Epidermal melanocyte (primary cell): Measurements from ENCODE around the gene EPS8L3.
"Not testable (repeated sequence)": the region's sequence is repeated elsewhere in the genome, so short reads cannot be mapped to it uniquely, and the experiment has no call there.

Experiments
- DNase-seq: peaks from one replicate; pipeline ENCODE4 v3.0.0; 2011; ENCODE audit warnings: low spot score; ENCODE audit not compliant: insufficient read length

Gene EPS8L3, protein sequence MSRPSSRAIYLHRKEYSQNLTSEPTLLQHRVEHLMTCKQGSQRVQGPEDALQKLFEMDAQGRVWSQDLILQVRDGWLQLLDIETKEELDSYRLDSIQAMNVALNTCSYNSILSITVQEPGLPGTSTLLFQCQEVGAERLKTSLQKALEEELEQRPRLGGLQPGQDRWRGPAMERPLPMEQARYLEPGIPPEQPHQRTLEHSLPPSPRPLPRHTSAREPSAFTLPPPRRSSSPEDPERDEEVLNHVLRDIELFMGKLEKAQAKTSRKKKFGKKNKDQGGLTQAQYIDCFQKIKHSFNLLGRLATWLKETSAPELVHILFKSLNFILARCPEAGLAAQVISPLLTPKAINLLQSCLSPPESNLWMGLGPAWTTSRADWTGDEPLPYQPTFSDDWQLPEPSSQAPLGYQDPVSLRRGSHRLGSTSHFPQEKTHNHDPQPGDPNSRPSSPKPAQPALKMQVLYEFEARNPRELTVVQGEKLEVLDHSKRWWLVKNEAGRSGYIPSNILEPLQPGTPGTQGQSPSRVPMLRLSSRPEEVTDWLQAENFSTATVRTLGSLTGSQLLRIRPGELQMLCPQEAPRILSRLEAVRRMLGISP

DNA sequence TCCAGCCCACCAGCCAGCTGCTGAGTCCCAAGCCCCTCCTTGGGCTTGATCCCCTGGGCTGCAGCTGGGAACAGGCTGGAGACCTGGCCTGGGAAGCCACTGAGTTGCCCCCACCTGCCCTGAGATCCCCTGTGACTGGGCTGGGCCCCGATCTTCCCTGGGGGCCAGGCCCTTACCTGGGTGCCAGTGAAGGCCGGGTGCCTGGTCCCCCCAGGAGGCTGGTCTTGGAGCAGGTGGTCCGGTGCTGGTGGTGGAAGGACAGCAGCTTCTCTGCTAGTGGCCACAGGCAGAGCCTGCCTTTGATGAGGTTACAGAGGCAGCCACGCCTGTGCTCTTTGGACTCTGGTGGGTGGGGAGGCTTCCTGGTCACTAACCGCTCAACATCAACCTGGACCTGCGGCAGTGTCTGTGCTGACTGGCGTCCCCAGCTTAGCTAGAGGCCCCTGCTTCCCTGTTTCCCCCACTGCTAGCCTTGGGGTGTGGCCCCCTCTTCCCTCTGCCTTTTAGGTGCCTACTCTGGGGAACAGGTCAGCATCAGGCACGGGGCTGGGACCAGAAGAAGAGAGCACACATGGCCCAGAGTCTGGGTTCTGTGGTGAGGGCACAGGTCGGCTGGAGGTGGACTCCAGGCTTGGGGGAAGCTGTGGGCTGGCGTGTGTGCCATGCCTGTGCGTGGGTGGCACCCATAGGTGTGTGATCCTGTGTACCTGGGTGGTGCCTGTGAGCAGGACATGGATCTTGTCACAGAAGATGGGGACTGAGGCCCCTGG, at the start of gene EPS8L3:
Gene EPS8L3, minus strand, starts transcription at position 278 of the 770 bp plus-strand sequence. CDS start 2,174 bp downstream, outside the sequence.
- DNase-seq: no peak

DNA sequence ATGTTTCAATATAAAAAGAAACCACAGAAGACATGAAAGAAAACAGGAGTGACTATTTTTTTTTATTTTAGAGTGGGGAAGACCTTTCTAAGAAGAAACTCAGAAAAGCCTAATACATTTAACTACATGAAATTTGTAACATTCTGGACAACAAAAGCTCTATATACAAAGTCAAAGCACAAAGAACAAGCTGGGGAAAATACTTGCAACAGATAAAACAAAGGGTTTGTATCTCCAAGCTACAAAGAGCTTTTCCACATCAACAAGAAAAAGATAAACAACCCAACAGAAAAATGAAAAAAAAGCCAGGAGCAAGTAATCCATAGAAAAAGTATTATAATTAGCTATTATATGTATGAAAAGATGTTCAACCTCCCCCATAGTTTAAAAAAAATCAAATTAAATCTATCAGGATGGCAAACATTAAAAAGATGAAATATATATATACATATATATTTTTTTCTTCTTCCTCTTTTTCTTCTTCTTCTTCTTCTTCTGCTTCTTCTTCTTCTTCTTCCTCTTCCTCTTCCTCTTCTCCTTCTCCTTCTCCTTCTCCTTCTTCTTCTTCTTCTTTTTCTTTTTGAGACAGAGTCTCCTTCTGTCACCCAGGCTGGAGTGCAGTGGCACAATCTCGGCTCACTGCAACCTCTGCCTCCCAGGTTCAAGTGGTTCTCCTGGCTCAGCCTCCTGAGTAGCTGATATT, 49.1 kb upstream of the EPS8L3 start:
- no peak for DNase-seq

DNA sequence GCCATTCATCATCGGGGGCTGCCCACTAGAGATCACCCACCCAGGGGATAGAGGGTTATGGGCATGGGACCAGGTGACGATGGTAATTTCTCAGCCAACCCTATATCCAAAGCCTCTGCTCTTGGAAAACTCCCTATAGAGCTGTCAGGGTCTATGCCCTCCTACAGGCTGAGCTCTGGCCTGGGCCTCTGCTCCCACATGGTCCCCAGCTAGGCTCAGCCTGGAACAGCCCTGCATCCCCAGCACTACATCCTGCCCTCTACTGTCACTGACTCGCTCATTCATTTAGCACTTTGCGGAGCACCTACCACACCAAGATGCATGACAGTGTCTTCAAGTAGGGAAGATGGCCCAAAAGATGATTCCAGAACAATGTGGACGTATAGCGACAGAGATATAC, 45.0 kb upstream of the EPS8L3 start:
- DNase-seq: no peak

DNA sequence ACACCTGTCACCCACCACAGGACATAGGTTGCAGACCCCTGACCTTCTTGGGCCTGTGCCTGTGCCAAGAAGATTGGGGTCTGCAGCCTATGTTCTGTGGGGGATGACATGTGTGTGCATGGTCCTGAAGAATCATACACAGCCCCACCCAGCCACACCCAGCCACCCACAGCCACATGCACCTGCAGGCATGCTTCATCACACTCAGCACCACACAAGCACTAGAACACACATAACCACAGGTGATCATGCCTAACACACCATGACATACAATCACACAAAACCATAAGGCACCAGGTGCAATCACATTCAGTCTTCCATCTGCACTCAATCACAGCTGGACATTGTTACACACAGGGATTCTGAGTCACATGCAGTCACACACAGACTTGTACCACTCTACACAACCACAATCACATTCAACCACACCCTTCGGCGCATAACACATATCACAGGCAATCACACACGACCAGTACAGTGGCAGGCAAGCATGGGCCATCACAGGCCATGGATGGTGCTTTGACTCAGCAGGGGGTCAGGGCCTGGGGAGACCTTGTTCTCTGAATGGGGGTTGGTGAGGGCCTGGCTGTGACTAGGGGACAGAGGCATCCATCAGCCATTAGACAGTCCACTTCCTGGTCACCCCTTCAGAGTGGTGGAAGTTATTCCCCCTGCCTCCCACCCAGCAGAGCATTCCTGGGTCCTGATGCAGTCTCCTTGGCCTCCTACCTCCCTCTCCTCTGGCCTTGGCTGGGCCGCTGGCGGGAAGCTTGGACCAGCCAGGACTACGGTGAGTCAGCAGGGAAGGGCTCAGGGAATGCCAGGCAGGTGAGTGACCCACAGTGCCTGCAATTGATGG, 44.3 kb upstream of the EPS8L3 start:
- no peak for DNase-seq

DNA sequence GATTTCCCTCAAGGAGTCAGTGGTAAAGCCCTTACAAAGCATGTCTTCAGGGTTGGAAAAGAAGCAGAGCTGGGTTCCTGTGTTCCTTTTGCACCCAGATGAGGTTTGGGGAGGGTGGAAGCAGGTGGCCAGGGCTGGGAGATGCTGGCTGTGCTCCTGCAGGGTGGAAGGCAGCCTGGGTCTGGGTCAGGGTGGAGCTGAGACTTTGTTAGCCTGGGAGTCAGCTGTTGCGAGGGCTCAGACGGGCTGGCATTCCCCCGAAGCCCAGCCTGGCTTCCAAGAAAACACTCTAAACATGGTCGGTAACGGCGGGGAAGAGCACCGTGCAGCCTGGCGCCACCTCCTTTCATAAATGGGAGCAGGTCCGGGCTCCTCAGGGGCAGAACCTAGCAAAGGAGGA, 43.7 kb upstream of the EPS8L3 start:
- DNase-seq: no peak

DNA sequence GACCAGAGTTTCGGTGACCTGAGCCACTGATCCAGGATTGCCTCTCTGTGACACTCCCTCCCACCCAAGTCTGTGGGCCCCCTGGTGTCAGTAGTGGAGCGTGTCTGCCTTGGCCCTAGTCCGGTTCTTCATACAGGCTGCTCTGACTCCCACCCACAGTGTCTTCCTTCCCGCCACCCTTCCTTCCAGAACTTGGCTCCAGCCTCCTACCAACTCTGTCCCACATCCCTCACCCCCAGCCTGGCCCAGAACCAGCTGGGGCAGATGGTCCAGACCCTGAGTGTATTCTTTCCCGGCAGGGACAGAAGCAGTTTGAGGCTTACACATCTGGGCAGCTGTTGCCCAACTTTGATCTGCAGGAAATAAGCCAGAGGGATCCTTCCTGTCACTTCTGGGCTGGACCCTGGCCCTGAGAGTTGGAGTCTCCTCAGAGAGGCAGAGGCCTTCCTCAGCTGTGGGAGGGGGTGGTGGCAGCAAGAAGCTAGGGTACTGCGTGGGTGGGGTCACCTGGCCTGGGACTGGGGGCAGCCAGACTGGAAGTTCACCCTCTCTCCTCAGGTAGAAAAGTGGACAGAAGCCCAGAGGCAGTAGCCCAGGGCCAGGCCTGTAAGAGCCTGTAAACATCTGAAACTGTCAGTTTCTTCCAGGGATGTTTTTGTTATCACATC, 43.1 kb upstream of the EPS8L3 start:
- no peak for DNase-seq

DNA sequence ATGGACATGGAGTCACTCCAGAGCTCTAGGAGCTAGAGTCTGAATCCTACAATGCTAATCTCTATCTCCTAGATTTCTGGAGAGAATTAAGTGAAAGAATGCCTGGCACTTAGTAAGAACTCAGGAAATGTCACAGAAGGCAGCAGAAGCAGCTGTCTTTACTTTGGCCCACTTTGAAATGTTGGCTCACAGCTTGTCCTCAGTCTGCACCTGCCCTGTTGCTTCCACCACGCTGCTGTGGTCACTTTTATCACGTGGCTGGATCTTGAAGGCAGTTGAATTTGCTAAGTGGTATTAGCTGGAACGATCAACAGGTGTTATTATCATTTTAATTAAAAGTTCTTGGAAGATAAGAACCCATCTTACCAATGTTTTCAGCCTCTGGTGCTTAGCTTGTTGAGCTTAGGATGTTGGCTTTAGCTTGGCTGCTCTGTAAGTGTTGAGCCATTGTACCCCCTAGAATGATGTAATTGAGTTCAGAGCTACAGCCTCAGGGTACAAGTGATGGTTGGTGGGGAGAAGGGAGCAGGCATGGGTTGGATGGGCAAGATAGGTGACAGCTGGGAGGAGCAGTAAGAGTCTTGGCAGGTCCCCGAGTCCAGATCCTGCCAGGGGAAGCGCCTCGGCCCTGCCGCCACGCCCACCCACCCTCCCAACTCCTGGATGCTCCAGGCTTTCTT, 41.9 kb upstream of the EPS8L3 start:
- no peak for DNase-seq

DNA sequence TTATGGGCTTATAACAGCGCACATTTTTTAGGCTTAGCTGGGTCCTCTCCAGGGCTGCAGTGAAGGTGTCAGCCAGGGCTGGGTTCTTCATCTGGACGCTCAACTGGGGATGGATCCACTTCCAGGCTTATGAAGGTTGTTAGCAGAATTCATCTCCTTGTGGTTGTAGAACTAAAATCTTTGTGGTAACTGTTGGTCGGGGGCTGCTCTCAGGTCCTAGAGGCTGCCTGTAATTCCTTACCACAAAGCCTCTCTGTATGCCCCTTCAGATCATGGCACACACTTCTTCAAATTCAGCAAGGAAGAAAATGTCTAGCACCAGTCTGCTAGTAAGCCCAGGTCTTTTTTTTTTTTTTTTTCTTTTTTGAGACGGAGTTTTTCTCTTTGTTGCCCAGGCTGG, 40.9 kb upstream of the EPS8L3 start:
- DNase-seq: no peak

DNA sequence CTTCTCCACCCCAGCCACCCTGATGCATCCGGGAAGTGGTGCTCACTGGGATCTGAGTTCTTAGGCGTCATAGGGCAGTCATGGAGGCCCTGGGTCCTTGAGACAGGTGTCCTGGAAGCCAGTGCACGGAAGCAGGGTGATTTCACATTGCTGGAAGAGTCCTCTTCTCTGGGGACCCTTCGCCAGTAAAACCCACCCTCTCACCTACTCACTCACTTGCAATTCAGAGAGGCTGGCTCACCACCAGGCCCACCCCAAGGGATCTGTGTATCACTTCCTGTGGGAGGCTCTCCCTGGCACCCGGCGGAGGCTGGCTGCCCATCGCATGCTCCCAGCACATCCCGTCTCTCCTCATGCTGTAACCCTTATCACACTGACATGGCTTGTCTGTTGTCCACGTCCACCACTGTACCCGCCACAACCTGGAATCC, 40.2 kb upstream of the EPS8L3 start:
- no peak for DNase-seq

DNA sequence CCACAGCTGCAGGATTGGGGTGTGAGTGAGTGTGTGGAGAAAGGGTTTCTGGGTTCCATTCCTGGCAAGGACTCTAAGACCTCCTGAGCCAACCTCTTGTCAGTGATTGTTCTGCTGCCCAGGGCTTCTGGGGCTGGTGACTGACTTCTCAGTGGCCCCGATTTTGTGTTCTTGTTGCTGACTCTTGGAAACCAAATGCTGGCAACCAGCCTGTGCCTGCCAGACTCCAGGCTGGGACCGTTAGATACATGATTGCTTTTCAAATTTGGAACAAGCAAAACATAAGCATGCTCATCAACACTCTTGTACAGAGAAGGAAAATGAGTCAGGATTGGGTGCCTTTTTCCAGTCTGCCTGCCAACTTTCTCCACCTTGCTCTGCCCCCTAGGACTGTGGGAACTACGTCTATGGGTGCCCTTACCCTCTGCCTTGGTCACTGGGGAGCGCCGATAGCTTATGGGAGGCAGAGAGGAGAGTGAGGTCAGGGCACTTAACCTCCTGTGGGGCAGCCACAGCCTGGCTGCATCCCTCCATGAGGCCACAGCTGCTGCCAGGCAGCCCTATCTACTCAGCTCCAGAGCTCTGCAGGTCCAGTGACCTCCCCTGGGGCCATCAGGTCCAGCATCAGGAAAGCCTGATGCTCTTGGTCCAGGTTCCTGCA, 39.3 kb upstream of the EPS8L3 start:
- DNase-seq: no peak

DNA sequence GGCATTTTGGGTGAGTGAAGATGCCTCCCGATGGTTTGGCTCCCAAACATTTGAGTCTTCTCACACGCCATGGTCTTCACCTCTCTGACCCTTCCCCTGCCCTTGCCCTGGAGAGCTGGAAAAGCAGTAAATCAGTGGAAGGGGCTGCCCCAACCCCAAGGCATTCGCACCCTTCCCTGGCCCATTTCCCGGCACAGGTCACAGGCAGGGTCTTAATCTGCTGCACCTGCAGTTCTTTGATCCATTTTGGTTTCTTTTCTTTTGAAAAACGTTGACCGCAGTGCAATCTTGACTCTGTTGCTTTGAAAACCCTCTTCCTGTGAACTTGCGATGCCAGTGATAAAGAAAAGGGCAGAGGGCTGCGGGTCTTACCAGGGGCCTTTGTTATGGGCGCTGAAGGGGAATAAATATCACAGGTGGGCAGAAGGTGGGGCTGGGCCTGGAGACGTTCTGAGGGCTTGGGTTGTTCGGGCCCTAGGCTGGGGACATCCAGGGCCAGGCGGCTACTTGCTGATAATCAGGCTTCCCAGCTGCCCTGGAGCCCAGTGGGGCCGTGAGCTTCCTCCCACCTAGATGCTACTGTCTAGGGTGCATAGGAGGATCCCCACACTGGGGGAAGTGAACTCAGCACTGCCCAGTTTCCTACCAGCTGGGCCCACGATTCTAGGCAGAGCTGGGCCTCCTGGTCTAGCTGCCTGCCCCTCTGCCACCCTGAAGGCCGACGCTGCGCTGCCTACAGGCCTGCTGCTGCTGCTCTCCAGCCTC, 38.6 kb upstream of the EPS8L3 start:
- DNase-seq: no peak

DNA sequence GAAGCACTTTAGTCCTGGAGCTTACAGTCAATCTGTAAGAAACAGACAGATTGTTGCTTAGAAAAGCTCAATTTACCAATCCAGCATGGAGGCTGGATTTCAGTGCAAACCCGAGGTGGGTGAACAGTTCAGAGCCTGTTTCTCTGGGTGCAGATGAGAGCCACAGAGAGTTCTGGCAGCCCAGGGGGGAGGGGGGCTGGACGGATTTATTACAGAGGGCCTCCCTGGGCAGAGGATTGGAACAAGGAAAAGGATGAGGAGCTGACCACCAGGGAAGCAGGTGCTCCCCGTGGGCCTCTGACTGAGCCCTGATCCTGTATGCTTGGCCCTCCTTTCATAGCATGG, 38.0 kb upstream of the EPS8L3 start:
- no peak for DNase-seq

DNA sequence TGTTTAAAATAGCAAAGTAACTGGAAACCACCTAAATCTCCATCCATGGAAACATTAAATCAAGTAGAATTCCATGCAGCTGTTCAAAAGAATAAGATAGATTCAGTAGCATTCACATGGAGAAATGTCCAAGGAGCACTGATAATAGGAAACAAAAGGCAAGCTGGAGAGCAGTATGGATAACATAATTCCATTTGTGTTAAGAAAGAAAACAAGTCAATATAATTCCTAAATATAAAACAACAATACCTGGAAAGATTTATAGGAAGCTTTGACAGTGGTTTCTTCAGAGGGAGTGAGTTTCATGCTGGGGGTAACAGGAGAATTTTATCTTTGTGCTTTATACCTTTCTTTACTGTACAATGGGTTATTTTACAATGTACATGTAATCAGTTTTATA, 36.6 kb upstream of the EPS8L3 start:
- DNase-seq: no peak

DNA sequence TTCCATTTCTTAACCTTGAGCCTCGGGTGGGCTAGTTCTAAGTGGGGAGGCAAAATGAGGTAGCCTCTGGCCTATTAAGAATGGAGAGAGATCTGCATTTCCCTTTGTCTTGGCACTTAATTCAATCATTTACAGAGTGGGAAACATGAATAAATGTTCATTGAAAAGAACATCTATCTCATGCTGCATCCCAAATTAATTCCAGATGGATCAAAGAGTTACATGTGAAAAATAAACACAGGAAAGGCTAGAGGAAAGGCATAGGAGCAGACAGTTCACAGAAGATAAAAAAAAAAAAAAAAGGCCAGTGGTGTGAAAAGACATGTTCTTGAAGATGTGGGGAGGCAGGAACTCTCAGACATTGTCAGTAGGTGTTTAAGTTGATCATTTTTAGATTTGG, 35.7 kb upstream of the EPS8L3 start:
- no peak for DNase-seq

DNA sequence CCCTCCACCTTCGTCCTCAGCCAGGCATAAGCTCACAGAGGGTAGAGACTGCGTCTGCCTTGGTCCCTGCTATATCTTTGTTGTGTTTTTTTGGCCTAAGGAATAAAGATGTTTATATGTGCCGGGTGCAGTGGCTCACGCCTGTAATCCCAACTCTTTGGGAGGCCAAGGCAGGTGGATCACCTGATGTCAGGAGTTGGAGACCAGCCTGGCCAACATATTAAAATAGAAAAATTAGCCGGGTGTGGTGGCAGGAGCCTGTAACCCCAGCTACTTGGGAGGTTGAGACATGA, 33.5 kb upstream of the EPS8L3 start:
- not testable (repeated sequence) for DNase-seq

DNA sequence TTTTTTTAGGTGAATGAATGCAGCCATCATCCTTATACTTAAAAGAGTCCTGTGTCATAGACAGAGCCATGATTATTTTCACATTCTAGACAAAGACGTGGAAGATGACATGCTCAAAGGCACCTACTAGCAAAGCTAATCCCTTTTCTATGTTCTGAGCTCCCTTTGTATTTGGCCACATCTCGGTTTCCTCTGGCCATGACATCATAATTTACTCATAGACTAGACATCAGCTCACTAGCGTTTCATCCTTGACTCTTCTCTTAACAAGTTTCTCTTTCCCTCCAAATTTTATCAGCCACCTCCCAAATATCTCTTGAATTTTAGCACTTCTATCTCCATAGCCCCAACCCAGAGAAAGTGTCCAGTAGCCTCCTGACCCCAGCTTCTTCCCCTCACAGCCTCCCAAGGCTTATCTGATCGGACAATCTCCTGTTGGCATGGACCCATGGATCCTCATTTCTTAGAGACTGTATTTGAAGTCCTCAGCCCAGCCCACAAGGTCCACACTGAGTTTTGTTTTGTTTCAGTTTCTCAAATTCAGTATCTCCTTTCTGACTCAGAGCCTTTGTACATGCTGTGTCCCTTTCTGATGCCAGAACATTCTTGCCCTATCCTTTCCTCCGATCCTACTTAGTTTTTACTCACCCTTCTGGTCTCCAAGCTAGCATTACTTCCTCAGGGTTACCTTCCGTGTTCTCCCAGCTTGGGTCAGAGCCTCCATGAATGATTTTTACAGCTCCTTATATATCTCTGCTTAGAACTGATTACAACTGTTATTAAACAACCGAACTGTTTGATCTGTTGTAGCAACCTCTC, 33.0 kb upstream of the EPS8L3 start:
- no peak for DNase-seq

DNA sequence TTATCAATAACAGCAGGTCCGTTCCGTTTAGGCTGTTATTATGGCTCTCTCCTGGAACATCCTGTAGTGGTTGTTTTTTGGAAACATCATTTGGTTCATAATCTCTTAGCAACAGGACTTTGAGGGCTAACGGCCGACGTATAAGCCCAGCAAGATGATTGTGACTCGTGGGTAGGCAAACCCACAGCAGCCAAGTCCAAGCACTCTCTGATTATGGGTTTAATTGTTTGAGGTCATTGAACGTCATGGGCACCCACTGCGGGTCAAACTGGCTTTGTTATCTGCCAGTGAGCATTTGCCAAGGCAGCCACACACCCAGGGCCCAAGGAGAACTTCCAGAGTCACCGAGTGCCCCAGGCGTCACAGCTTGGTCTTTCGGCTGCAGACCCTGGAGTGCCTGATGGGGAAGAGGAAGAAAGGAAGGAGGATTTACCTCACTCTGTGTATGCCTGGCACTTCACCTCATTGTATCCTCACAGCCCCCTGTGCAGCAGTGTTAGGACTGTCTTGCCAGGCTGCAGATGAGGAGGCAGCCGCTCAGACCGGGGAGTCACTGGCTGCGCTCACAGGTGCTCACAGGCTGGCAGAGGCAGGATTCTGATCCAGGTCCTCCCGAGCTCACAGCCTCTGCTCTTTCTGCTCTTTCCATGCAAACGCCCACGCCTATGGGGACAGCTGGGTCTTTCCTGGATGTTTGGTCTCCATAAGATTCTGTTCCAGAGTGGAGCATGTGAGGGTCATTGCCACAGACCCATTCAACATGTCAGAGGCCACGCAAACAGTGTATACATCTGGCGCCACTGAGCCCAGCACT, 30.8 kb upstream of the EPS8L3 start:
- DNase-seq: no peak
